Endothelial cell of umbilical vein (primary cell): ENCODE measurements around the gene FNIP2. TPM values are rescaled to one million over a fixed set of nuclear protein-coding genes. Genes with fewer than 3 reads are reported as not detected.

Experiments
- BruUV-seq: library from RNA; stranded (reverse); fragments of 400-500 nt; replicated peaks from 2 replicates; lab custom pipeline; 2021; lab: Mats Ljungman, UMichigan
- CTCF ChIA-PET: fragments of 300-600, 350-600 bp; sonication (Branson Sonifier 250); formaldehyde crosslinking; loops from one replicate; lab custom pipeline; 2021; ENCODE audit warnings: antibody characterized with exemption, inconsistent platforms; lab: Charles Lee
- POLR2A ChIA-PET: fragments of 300-600, 350-600 bp; sonication (Branson Sonifier 250); formaldehyde crosslinking; loops from one replicate; lab custom pipeline; 2021; ENCODE audit warnings: antibody characterized with exemption, inconsistent platforms; lab: Charles Lee
- DNase-seq: peaks from one replicate; pipeline ENCODE4 v3.0.0-alpha.2; 2011; ENCODE audit warnings: low read depth, low spot score
- FAIRE-seq: peaks from 2 replicates; lab custom pipeline; 2011; peaks lifted over from hg19 to GRCh38; lab: Jason Lieb, UNC
- H2AFZ ChIP-seq: 2 replicates; pipeline ENCODE4 v1.6.0; 2012; ENCODE audit warnings: low read depth, low read length, control low read depth, inconsistent platforms
- H3K27ac ChIP-seq: 2 replicates; pipeline ENCODE4 v1.5.1; 2011; ENCODE audit warnings: low read depth, mild to moderate bottlenecking, control low read depth, low read length, moderate library complexity; ENCODE audit not compliant: insufficient read depth
- H3K27me3 ChIP-seq, 2 experiments: 2 replicates each; pipeline versions ENCODE4 v1.6.0 to v1.6.1; 2011; ENCODE audit warnings: low read length in 2 of 2, mixed read lengths in 1 of 2; ENCODE audit not compliant: control insufficient read depth in 2 of 2, insufficient read depth in 2 of 2
- H3K36me3 ChIP-seq, 2 experiments: 2 replicates in 1 of 2; 3 replicates in 1 of 2; pipeline ENCODE4 v1.5.1; 2011; ENCODE audit warnings: low read length in 2 of 2, mild to moderate bottlenecking in 1 of 2, moderate library complexity in 1 of 2; ENCODE audit not compliant: control insufficient read depth in 2 of 2, insufficient read depth in 2 of 2; ENCODE audit errors: extremely low read depth in 1 of 2
- H3K4me1 ChIP-seq: 3 replicates; pipeline ENCODE4 v1.5.1; 2011; ENCODE audit warnings: mild to moderate bottlenecking, low read length; ENCODE audit not compliant: control insufficient read depth, insufficient read depth; ENCODE audit errors: extremely low read depth
- H3K4me2 ChIP-seq: 2 replicates; pipeline ENCODE4 v1.6.1; 2011; ENCODE audit warnings: low read length, control low read depth, mixed read lengths; ENCODE audit not compliant: insufficient read depth
- H3K4me3 ChIP-seq, 3 experiments: fragments of 200-600 bp in 1 of 3; sonication (generic), shearing (Covaris generic) in 1 of 3; replicated peaks in 1 of 3; 2 replicates each; pipeline ENCODE4 v1.5.1; 2011 to 2016; ENCODE audit warnings: control low read depth in 3 of 3, low read length in 3 of 3, mild to moderate bottlenecking in 2 of 3, inconsistent platforms in 1 of 3, low read depth in 1 of 3, moderate library complexity in 1 of 3; ENCODE audit not compliant: insufficient read depth in 1 of 3
- H3K79me2 ChIP-seq: 2 replicates; pipeline ENCODE4 v1.6.0; 2012; ENCODE audit warnings: low read length, inconsistent platforms; ENCODE audit not compliant: control insufficient read depth, insufficient read depth
- H3K9ac ChIP-seq: replicated peaks from 2 replicates; pipeline ENCODE3; 2011; ENCODE audit warnings: low read length, control low read depth; ENCODE audit not compliant: insufficient read depth; ENCODE audit errors: extremely low read depth
- H3K9me1 ChIP-seq: replicated peaks from 3 replicates; pipeline ENCODE4 v1.6.0; 2011; ENCODE audit warnings: mild to moderate bottlenecking, low read length; ENCODE audit not compliant: control insufficient read depth, insufficient read depth; ENCODE audit errors: extremely low read depth
- H3K9me3 ChIP-seq: replicated peaks from 2 replicates; pipeline ENCODE4 v1.5.1; 2012; ENCODE audit warnings: low read length, inconsistent platforms; ENCODE audit not compliant: control insufficient read depth, insufficient read depth
- H4K20me1 ChIP-seq: replicated peaks from 2 replicates; pipeline ENCODE3; 2011; ENCODE audit warnings: mild to moderate bottlenecking, low read length; ENCODE audit not compliant: control insufficient read depth, insufficient read depth; ENCODE audit errors: extremely low read depth
- CTCF ChIP-seq, 2 donors: IDR thresholded peaks; 1 replicate in 1 of 2; 2 replicates in 1 of 2; pipeline ENCODE4 v1.5.1; 2011; ENCODE audit warnings: low read length in 2 of 2, mild to moderate bottlenecking in 2 of 2, moderate library complexity in 2 of 2, control low read depth in 1 of 2, inconsistent platforms in 1 of 2, low read depth in 1 of 2; ENCODE audit not compliant: insufficient read depth in 1 of 2; ENCODE audit errors: extremely low read depth in 1 of 2
- EZH2 ChIP-seq: IDR thresholded peaks from 2 replicates; pipeline ENCODE4 v1.6.1; 2012; ENCODE audit warnings: borderline replicate concordance, low read depth, mild to moderate bottlenecking, moderate library complexity, low read length, inconsistent platforms; ENCODE audit not compliant: severe bottlenecking
- FOS ChIP-seq: IDR thresholded peaks from 2 replicates; pipeline ENCODE4 v1.6.1; 2011; ENCODE audit warnings: mild to moderate bottlenecking, low read length, moderate library complexity, borderline replicate concordance; ENCODE audit not compliant: insufficient read depth
- GATA2 ChIP-seq: IDR thresholded peaks from 2 replicates; pipeline ENCODE4 v1.7.0; 2011; ENCODE audit warnings: low read depth, mild to moderate bottlenecking, moderate library complexity, mixed read lengths, low read length; ENCODE audit not compliant: insufficient read length, insufficient read depth
- JUN ChIP-seq: IDR thresholded peaks from 2 replicates; pipeline ENCODE4 v1.6.1; 2011; ENCODE audit warnings: borderline replicate concordance, low read depth; ENCODE audit not compliant: insufficient read length, insufficient read depth
- MAX ChIP-seq: IDR thresholded peaks from 2 replicates; pipeline ENCODE4 v1.6.1; 2011; ENCODE audit not compliant: insufficient read depth, insufficient read length
- MYC ChIP-seq: IDR thresholded peaks from one replicate; pipeline ENCODE4 v1.6.1; 2011; ENCODE audit warnings: mild to moderate bottlenecking, low read depth, low read length
- POLR2A ChIP-seq: IDR thresholded peaks from 2 replicates; pipeline ENCODE4 v1.6.1; 2012; ENCODE audit warnings: low read depth, mild to moderate bottlenecking, control low read depth, low read length
- POLR2AphosphoS5 ChIP-seq: IDR thresholded peaks from 2 replicates; pipeline ENCODE4 v1.6.1; 2012; ENCODE audit warnings: low read depth, mild to moderate bottlenecking, control low read depth, low read length, moderate library complexity; ENCODE audit not compliant: insufficient read depth
- dilution Hi-C: fragments of 300-500 bp; cut with MboI; formaldehyde crosslinking; loops from one replicate; pipeline ENCODE4 v1.15.0; 2019; ENCODE audit warnings: low sequenced_read_pairs; ENCODE audit not compliant: extremely low pct_ligation_motif_present
- intact Hi-C: fragments of 100-400 bp; cut with micrococcal nuclease; formaldehyde crosslinking; loops from one replicate; pipeline ENCODE4 v1.10.0; 2022
- polyA plus RNA-seq, 4 experiments: library from polyadenylated mRNA; depleted of rRNA in 3 of 4; stranded (reverse) in 3 of 4; unstranded in 1 of 4; fragments of >200 nt; gene quantifications; 2 replicates each; pipeline versions ENCODE4 v1.2.1 to v1.2.3, GENCODE V29; 2011 to 2012; ENCODE audit warnings: missing spikeins in 1 of 4
- total RNA-seq: library from RNA; stranded (reverse); gene quantifications from 2 replicates; pipeline ENCODE4 v1.2.3, GENCODE V29; 2021

FNIP2 gene
- total and polyA plus RNA-seq, 2 donors (not counting 3 experiments of a cell fraction or from before 2014, with no cell fraction given) = 4.5 to 14.4 TPM

- CTCF ChIA-PET = interaction anchor here (1.0 to 2.6 kb wide), 9 partner anchors 13 to 717 kb away, joined by 3 to 26 read pairs (median 3); no protein-coding TSS in a partner anchor
- FAIRE-seq (no peak), DNase-seq (no peak)
- intact Hi-C loops = no loop called here
- TF ChIP-seq CTCF (IDR thresholded peaks at IDR 0.05; ENCODE audit: extremely low read depth in 1 of 2, insufficient read depth in 1 of 2, low read depth in 1 of 2, low read length in 2 of 2) (no peak), EZH2 (no peak), POLR2A (no peak), MAX (no peak), JUN (no peak), MYC (no peak), GATA2 (no peak), FOS (no peak), POLR2AphosphoS5 (no peak)
- H3K36me3 ChIP-seq = no peaks in the 10 kb centered on the region
- BruUV-seq = no TSS peak
- H2AFZ ChIP-seq = no peak overlapping the region
- no peaks in the 10 kb centered on the region for H4K20me1 ChIP-seq
- H3K27ac ChIP-seq = no peak overlapping the region
- dilution Hi-C loops = no loop called here
- no peaks in the 10 kb centered on the region for H3K79me2 ChIP-seq
- H3K4me1 ChIP-seq = no peaks in the 10 kb centered on the region
- no peaks in the 10 kb centered on the region for H3K9me1 ChIP-seq
- H3K9me3 ChIP-seq = no peaks in the 10 kb centered on the region
- no peak overlapping the region for H3K4me2 ChIP-seq
- POLR2A ChIA-PET = no interaction called here
- no peak overlapping the region for H3K9ac ChIP-seq
- no peak overlapping the region for H3K4me3 ChIP-seq
- peaks cover 9 to 14% of the 10 kb centered on the region in 2 experiments for H3K27me3 ChIP-seq
Measured at GRCh38 chr4:158728236-158728635, 40.6 kb upstream of the FNIP2 start.
